Ishikawa (cell line): ENCODE data around the gene KIF11.

Experiments used
- CEBPB ChIP-seq: IDR thresholded peaks from 2 replicates; pipeline ENCODE4 v1.6.1; 2012
- CREB1 ChIP-seq: IDR thresholded peaks from 2 replicates; pipeline ENCODE4 v1.6.1; 2012; ENCODE audit warnings: low read depth
- EGR1 ChIP-seq: IDR thresholded peaks from 2 replicates; pipeline ENCODE4 v1.6.1; 2012
- EP300 ChIP-seq: IDR thresholded peaks from 2 replicates; pipeline ENCODE4 v1.6.1; 2012; ENCODE audit warnings: borderline replicate concordance
- FOXM1 ChIP-seq: IDR thresholded peaks from 2 replicates; pipeline ENCODE4 v1.6.1; 2012; ENCODE audit warnings: low read depth, borderline replicate concordance
- NFIC ChIP-seq: IDR thresholded peaks from 2 replicates; pipeline ENCODE4 v1.6.1; 2012
- RAD21 ChIP-seq: IDR thresholded peaks from 2 replicates; pipeline ENCODE4 v1.6.1; 2012; ENCODE audit warnings: low read depth
- TAF1 ChIP-seq: IDR thresholded peaks from 2 replicates; pipeline ENCODE4 v1.6.1; 2012; ENCODE audit warnings: low read depth, mild to moderate bottlenecking
- TCF12 ChIP-seq: IDR thresholded peaks from 2 replicates; pipeline ENCODE4 v1.6.1; 2012; ENCODE audit warnings: low read depth
- TEAD4 ChIP-seq: IDR thresholded peaks from 2 replicates; pipeline ENCODE4 v1.6.1; 2012
- YY1 ChIP-seq: IDR thresholded peaks from 2 replicates; pipeline ENCODE4 v1.6.1; 2012; ENCODE audit warnings: low read depth
- ZBTB7A ChIP-seq: IDR thresholded peaks from 2 replicates; pipeline ENCODE4 v1.6.1; 2012; ENCODE audit warnings: low read depth
- TF ChIP-seq, protein P1 (sequence below): IDR thresholded peaks from 2 replicates; pipeline ENCODE4 v1.6.1; 2012
- TF ChIP-seq, protein P2 (sequence below): IDR thresholded peaks from 2 replicates; pipeline ENCODE4 v1.6.1; 2012; ENCODE audit warnings: low read depth, mild to moderate bottlenecking
- TF ChIP-seq, protein P3 (sequence below): IDR thresholded peaks from 2 replicates; pipeline ENCODE4 v1.6.1; 2012

Gene KIF11

DNA sequence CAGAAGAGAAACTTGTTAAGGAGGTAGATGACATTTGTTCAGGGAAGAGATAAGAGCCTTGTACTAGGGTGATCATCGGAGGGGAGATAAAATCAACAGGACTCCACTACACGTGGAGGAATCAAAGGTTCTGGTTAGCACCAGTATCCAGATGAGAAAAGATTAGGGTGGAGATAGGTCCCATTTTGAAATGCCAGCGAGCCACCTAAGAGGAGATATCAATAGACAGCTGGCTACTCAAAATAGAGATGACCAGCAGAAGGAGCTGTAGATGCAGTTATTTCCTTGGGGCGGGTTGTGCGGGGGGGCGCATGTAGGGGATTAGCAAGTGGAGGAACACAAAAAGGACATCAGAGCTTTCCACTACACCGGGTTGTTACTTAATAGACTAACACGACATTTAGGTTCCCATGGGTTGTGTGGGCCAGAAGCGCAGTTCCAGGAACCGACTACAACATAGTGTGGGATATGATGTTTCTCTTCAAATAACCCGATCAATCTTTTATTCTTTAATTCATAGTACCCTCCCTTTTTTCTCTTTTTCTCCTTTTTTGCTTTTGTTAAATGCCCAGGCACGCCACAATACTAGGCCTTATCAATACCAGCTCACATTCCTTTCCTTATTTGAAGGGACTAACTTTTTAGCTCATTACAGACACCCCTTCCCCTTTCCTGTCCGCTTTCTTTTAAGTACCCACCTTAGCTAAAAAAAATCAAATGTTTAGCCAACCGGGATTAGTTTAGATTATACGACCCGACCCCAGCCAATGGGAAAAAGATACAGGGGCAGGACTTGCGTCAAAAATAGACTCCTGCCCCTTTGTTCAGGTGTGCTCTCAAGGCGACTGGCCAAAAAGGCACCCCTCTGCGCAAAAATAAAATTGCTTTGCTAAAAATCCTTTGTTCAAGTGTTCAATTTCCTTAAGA, 2.0 kb upstream of the KIF11 start:
- TF ChIP-seq TEAD4 (no peak), RAD21 (peak; percentile 27; the same call in 1 of the 2 replicates), TAF1 (no peak), ZBTB7A (0 out of 2 replicates have a peak, but pooled peaks have one; percentile 60)

DNA sequence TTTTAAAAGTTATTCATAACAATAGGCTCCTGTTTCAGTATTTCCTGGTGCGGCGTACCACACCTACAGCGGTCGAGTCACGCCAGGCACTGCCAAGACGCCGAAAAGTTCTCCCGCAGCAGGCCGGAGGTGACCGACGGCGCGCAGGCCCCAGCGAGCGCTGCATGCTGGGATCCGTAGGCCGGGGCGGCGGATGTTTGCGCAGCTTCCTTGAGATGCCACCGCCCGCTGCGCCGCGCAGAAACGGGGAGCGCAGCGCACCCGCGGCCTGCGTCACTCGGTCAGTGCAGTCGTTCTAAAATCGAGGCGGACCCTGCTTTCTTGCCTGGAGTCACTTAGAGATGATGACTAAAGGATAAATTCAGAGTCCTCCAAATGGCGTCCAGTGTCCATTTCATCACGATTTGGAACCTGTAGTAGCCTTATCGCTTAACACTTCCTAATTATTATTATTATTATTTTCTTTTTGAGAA, 1.3 kb upstream of the KIF11 start:
- TF ChIP-seq, protein P1, sequence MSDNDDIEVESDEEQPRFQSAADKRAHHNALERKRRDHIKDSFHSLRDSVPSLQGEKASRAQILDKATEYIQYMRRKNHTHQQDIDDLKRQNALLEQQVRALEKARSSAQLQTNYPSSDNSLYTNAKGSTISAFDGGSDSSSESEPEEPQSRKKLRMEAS: peak; percentile 91
- TF ChIP-seq FOXM1: peak; percentile 57; the same call in 1 of the 2 replicates
- TF ChIP-seq, protein P2, sequence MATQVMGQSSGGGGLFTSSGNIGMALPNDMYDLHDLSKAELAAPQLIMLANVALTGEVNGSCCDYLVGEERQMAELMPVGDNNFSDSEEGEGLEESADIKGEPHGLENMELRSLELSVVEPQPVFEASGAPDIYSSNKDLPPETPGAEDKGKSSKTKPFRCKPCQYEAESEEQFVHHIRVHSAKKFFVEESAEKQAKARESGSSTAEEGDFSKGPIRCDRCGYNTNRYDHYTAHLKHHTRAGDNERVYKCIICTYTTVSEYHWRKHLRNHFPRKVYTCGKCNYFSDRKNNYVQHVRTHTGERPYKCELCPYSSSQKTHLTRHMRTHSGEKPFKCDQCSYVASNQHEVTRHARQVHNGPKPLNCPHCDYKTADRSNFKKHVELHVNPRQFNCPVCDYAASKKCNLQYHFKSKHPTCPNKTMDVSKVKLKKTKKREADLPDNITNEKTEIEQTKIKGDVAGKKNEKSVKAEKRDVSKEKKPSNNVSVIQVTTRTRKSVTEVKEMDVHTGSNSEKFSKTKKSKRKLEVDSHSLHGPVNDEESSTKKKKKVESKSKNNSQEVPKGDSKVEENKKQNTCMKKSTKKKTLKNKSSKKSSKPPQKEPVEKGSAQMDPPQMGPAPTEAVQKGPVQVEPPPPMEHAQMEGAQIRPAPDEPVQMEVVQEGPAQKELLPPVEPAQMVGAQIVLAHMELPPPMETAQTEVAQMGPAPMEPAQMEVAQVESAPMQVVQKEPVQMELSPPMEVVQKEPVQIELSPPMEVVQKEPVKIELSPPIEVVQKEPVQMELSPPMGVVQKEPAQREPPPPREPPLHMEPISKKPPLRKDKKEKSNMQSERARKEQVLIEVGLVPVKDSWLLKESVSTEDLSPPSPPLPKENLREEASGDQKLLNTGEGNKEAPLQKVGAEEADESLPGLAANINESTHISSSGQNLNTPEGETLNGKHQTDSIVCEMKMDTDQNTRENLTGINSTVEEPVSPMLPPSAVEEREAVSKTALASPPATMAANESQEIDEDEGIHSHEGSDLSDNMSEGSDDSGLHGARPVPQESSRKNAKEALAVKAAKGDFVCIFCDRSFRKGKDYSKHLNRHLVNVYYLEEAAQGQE: no peak
- TF ChIP-seq RAD21: no peak
- TF ChIP-seq TAF1: peak; percentile 88
- TF ChIP-seq NFIC: peak; percentile 38; the same call in 1 of the 2 replicates
- TF ChIP-seq TCF12: peak; percentile 64; the same call in 1 of the 2 replicates
- peak; percentile 21; the same call in 1 of the 2 replicates for TF ChIP-seq EP300
- TF ChIP-seq, protein P3, sequence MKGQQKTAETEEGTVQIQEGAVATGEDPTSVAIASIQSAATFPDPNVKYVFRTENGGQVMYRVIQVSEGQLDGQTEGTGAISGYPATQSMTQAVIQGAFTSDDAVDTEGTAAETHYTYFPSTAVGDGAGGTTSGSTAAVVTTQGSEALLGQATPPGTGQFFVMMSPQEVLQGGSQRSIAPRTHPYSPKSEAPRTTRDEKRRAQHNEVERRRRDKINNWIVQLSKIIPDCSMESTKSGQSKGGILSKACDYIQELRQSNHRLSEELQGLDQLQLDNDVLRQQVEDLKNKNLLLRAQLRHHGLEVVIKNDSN: no peak
- TF ChIP-seq CEBPB: no peak
- no peak for TF ChIP-seq ZBTB7A
- peak; percentile 60 for TF ChIP-seq TEAD4
- no peak for TF ChIP-seq EGR1
- TF ChIP-seq YY1: peak; percentile 79
- peak; percentile 66 for TF ChIP-seq CREB1

DNA sequence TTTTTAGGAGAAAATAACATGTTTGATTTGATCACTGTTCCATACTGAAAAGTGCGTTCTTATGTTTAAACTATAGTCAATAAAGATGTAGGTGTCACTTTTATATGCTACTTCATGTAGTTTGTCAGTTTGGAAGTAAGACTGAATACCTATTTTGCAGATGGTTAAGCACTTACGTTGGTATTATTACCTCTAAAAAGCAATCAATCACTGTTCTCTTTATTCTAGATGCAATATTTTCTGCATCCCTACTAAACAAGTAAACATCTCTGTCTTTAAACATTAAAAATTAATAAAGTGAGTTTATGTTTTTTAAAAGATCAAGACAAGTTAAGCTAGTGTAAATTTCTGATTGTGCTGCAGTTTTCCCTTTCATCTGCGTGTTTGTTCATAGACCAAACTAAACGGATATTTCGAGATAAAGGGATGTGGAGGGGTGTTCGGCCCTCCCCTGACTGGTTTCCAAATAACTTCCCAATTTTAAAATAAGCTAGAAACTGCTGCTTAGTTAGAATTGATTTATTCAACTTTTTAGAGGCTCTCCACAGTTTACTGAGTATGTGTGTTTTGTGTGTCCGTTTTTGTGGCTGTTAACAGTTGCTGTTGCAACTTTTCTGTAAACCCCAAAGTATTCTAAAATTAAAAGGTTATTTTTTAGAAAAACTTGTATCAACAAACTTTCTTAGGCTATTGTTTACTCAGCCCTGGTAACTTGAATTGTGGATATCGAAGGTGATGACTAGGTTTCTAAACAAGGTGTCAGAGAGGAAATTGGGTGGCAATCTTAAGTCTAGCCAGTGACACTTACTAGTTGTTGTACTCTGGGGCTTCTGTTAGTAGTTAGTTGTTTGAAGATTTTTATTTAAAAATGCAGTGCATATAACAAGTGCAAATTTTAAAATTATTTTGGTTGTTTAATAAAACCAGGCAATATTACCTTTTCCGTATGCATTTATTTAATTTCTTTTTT, 974 bp downstream of the KIF11 start:
- TF ChIP-seq FOXM1: no peak
- TF ChIP-seq, protein P1: no peak
- TF ChIP-seq EGR1: no peak
- TF ChIP-seq CREB1: no peak
- no peak for TF ChIP-seq TCF12
- TF ChIP-seq TAF1: no peak
- no peak for TF ChIP-seq EP300
- TF ChIP-seq TEAD4: no peak
- no peak for TF ChIP-seq ZBTB7A
- TF ChIP-seq, protein P3: no peak
- TF ChIP-seq YY1: no peak
- TF ChIP-seq NFIC: no peak
- no peak for TF ChIP-seq CEBPB
- TF ChIP-seq RAD21: no peak
- TF ChIP-seq, protein P2: no peak

DNA sequence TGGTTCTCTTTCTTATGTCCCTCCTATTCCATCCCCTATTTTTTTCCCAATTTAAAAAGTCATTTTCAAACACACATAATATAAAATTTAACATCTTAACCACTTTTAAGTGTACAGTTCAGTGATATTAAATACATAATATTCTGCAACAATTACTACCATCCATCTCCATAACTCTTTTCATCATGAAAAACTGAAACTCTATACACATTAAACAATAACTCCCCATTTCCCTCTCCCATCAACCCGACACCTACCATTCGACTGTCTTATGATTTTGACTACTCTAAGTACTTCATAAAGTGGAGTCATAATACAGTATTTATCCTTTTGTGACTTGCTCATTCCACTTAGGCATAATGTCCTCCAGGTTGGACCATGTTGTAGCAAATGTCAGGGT, 2.6 kb downstream of the KIF11 start:
- TF ChIP-seq YY1 (no peak), CEBPB (no peak), TAF1 (no peak), EGR1 (no peak), NFIC (no peak), ZBTB7A (no peak), EP300 (no peak), TCF12 (no peak), TEAD4 (no peak), FOXM1 (no peak), CREB1 (no peak), RAD21 (no peak)
- TF ChIP-seq, protein P2: no peak
- TF ChIP-seq, protein P3: no peak
- TF ChIP-seq, protein P1: no peak
